Psoas muscle (tissue), 8 donors: Measurements from ENCODE around the gene ASMTL. TPM values are rescaled to one million over a fixed set of nuclear protein-coding genes. Genes with fewer than 3 reads are reported as not detected.
A peak's percentile ranks its signal among the peaks of the same experiment; 100 is the strongest.

Experiments
- ATAC-seq, 4 donors: fragments of 200-7000 bp; cut with Tn5 transposase; one replicate each; pipeline ENCODE4 v1.9.1; 2020; ENCODE audit warnings: moderate library complexity in 3 of 4, mild to moderate bottlenecking in 2 of 4
- DNase-seq, 2 donors: peaks; one replicate each; pipeline ENCODE4 v3.0.0-alpha.2; 2020
- H3K27ac ChIP-seq: fragments of 200-600 bp; one replicate; pipeline ENCODE4 v1.8.0; 2022
- H3K27me3 ChIP-seq, 3 donors: fragments of 200-600 bp in 1 of 3; one replicate each; pipeline versions ENCODE4 v1.6.1 to v1.8.0; 2013 to 2022; ENCODE audit warnings: low read length in 2 of 3, mild to moderate bottlenecking in 2 of 3, moderate library complexity in 1 of 3; ENCODE audit not compliant: insufficient read depth in 3 of 3
- H3K36me3 ChIP-seq, 2 donors: fragments of 200-600 bp in 1 of 2; one replicate each; pipeline versions ENCODE4 v1.6.1 to v1.8.0; 2013 to 2022; ENCODE audit warnings: low read depth in 1 of 2, mild to moderate bottlenecking in 1 of 2, moderate library complexity in 1 of 2; ENCODE audit not compliant: insufficient read depth in 1 of 2
- H3K4me1 ChIP-seq: fragments of 200-600 bp; one replicate; pipeline ENCODE4 v1.8.0; 2022
- H3K4me3 ChIP-seq: fragments of 200-600 bp; one replicate; pipeline ENCODE4 v1.8.0; 2022; ENCODE audit warnings: mild to moderate bottlenecking
- H3K9me3 ChIP-seq: fragments of 200-600 bp; one replicate; pipeline ENCODE4 v1.8.0; 2022
- CTCF ChIP-seq: fragments of 200-600 bp; IDR thresholded peaks from one replicate; pipeline ENCODE4 v1.8.0; 2022; ENCODE audit warnings: antibody characterized with exemption
- WGBS, 3 donors: extraction: QIAGEN DNeasy Blood & Tissue Kit; methylation state at CpG; one replicate each; pipeline versions ENCODE4 v1.1.6 to v1.1.7; 2013; 5-methylcytosine and 5-hydroxymethylcytosine counted together
- intact Hi-C, 2 donors: fragments of 100-400 bp; cut with DNase I; formaldehyde crosslinking; loops; one replicate each; pipeline versions ENCODE4 v1.11.0 to v1.14.2; 2022
- polyA plus RNA-seq, 3 donors: library from polyadenylated mRNA; stranded (reverse); fragments of 200-250 nt; gene quantifications; one replicate each; pipeline ENCODE4 v1.2.3, GENCODE V29; 2013
- total RNA-seq, 4 donors: library from RNA; stranded (reverse); fragmentation: NEBNext Ultra II Directional in 2 of 4; extraction: Animal tissue kit (Norgen Biotek cat#: 25700) in 2 of 4; gene quantifications; one replicate each; pipeline versions ENCODE4 v1.2.1 to v1.2.4, GENCODE V29; 2021 to 2023
- donor health status: healthy with polysubstance abuse.
- donor health status: DM: no; HTN: no; CAD: no; lungs with moderate emphysema.
- donor health status: Bipolar disorder and iron deficiency.
- donor health status: healthy.
- donor health status: DM: yes; HTN: yes; CAD: no.
- donor health status: DM: no; HTN: no; CAD: no.
- donor health status: DM: no; HTN: no; CAD: no.
- donor health status: DM: yes; HTN: yes; CAD: no.

ASMTL gene
- total and polyA plus RNA-seq, 7 donors: 6.6 to 18.2 (median 9.8) TPM

GRCh38 chrX:1487401-1487800 is 34.7 kb upstream of the ASMTL start:
- Histone ChIP-seq H3K4me3 (no peak overlapping the region), H3K27ac (peak overlapping the region; percentile 9), H3K27me3 (no peaks in the 10 kb centered on the region), H3K4me1 (no peaks in the 10 kb centered on the region), H3K36me3 (no peaks in the 10 kb centered on the region), H3K9me3 (no peaks in the 10 kb centered on the region)
- no peak for ATAC-seq
- intact Hi-C loops: no loop called here
- no peak for DNase-seq
- no peak for TF ChIP-seq CTCF
- 67 to 78% (median 73%) methylated on average over 5 of the region's 5 CpGs for WGBS, 3 donors

GRCh38 chrX:1486749-1487361 is 34.1 kb upstream of the ASMTL start:
- no peak for TF ChIP-seq CTCF
- Histone ChIP-seq H3K27ac (peak overlapping the region; percentile 55), H3K36me3 (no peaks in the 10 kb centered on the region), H3K27me3 (no peaks in the 10 kb centered on the region), H3K9me3 (no peaks in the 10 kb centered on the region), H3K4me1 (no peaks in the 10 kb centered on the region), H3K4me3 (no peak overlapping the region)
- WGBS, 3 donors: 51 to 63% (median 54%) methylated on average over 18 of the region's 18 CpGs
- peak; percentile 27 to 71 (median 61) for ATAC-seq
- DNase-seq: peak; percentile 28 to 69
- intact Hi-C loops: no loop called here

GRCh38 chrX:1486177-1486576 is 33.5 kb upstream of the ASMTL start:
- DNase-seq (no peak), ATAC-seq (no peak)
- no peaks in the 10 kb centered on the region for H3K27me3 ChIP-seq

GRCh38 chrX:1485033-1485432 is 32.3 kb upstream of the ASMTL start:
- H3K4me3 ChIP-seq: no peak overlapping the region
- DNase-seq (no peak), ATAC-seq (no peak)
- H3K4me1 ChIP-seq: no peaks in the 10 kb centered on the region
- intact Hi-C loops: no loop called here
- no peaks in the 10 kb centered on the region for H3K9me3 ChIP-seq
- H3K36me3 ChIP-seq: no peaks in the 10 kb centered on the region
- no peaks in the 10 kb centered on the region for H3K27me3 ChIP-seq
- no peak for TF ChIP-seq CTCF
- H3K27ac ChIP-seq: no peak overlapping the region
- 91 to 95% (median 91%) methylated on average over 9 of the region's 9 CpGs for WGBS, 3 donors

More at GRCh38 chrX:1486177-1486576, 33.5 kb upstream of the ASMTL start:
- intact Hi-C loops: no loop called here
- Histone ChIP-seq H3K27ac (peak overlapping the region; percentile 41), H3K9me3 (no peaks in the 10 kb centered on the region), H3K36me3 (no peaks in the 10 kb centered on the region), H3K4me1 (no peaks in the 10 kb centered on the region), H3K4me3 (no peak overlapping the region)
- WGBS, 3 donors: 71 to 76% (median 74%) methylated on average over 5 of the region's 5 CpGs
- TF ChIP-seq CTCF: no peak

GRCh38 chrX:1484638-1485019 is 31.9 kb upstream of the ASMTL start:
- Histone ChIP-seq H3K27ac (no peak overlapping the region), H3K4me1 (no peaks in the 10 kb centered on the region), H3K36me3 (no peaks in the 10 kb centered on the region), H3K9me3 (no peaks in the 10 kb centered on the region), H3K4me3 (no peak overlapping the region), H3K27me3 (no peaks in the 10 kb centered on the region)
- no peak for TF ChIP-seq CTCF
- ATAC-seq (no peak), DNase-seq (no peak)
- WGBS, 3 donors: 80 to 83% (median 81%) methylated on average over 5 of the region's 5 CpGs
- intact Hi-C loops: no loop called here
